Adipose tissue (tissue), 3 donors: ENCODE measurements around the gene MZB1. TPM values are rescaled to one million over a fixed set of nuclear protein-coding genes. Genes with fewer than 3 reads are reported as not detected.

Experiments used
- H3K27ac ChIP-seq: one replicate; pipeline ENCODE4 v1.5.1; 2013; ENCODE audit warnings: low read depth, low read length
- WGBS, 3 donors: extraction: QIAGEN DNeasy Blood & Tissue Kit; methylation state at CpG; one replicate each; pipeline ENCODE4 v1.1.7; 2013; 5-methylcytosine and 5-hydroxymethylcytosine counted together
- polyA plus RNA-seq, 3 donors: library from polyadenylated mRNA; stranded (reverse); fragments of 200-250 nt; gene quantifications; one replicate each; pipeline ENCODE4 v1.2.3, GENCODE V29; 2013
- donor health status: healthy with polysubstance abuse.
- donor health status: Bipolar disorder and iron deficiency.
- donor health status: healthy.

Gene MZB1
- polyA plus RNA-seq, 3 donors = 0.98 to 1.9 TPM; not detected in 1

DNA sequence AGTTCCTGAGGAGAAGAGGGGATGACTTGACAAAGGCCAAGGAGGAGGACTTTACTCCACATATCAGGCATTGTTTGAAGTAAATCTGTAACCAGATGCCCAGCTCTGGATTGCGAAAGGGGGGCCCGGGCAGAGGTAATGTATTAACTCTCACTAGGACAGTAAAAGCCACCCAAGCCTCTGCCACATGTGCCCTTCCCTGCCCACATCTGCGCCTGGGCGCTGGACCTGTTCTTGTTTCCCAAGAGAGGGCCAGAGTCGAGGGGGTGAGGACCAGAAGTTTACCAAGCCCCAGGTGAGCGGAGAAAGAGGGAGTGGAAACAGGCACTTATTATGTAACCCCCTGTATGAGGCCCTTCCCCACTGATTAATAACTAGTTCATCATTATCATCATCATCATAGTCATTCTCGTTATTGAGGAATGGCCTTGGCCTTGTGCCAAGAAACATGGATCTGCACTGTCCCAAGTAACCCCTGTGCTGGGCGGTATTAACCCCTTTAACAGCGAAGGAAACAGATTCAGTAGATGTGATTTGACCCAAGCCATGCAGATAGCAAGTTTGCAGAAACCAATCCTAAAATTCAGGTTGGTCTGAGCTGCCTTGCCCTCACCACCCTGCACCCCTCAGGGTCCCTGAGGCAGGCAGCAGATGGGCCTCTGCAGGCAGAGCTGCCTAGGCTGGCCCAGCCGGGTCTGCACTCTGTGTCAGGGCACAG is 6.3 kb downstream of the MZB1 start, which contains the start of gene SLC23A1:
Gene SLC23A1 (minus strand): TSS at position 23 of the 718 bp plus-strand sequence. CDS start 44 bp downstream, outside the sequence.
- no peak within 1 kb of the TSS for H3K27ac ChIP-seq
- WGBS, 3 donors = 47 to 72% (median 71%) methylated on average over 10 of the region's 10 CpGs

DNA sequence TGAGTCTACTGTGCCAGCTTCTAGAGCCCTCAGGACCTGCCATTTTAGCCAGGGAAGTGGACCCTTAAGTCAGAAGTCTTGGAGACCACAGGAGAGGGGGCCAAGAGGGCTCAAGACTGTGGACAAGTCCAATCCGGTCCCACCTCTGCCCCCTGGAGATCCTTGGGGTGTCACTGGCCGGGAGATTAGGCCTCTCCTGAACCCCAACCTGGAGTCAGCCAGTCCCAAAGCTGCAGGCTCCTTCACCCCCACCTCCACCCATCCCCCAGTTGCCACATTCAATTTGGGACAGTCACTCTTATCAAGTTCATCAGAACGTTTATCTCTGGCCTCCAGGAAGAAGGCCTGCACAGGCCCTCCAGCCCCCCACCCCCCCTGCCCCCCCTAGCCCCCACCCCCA is 6.9 kb downstream of the MZB1 start:
- WGBS, 3 donors = 57 to 67% (median 64%) methylated on average over 3 of the region's 3 CpGs
- H3K27ac ChIP-seq = no peak overlapping the region

DNA sequence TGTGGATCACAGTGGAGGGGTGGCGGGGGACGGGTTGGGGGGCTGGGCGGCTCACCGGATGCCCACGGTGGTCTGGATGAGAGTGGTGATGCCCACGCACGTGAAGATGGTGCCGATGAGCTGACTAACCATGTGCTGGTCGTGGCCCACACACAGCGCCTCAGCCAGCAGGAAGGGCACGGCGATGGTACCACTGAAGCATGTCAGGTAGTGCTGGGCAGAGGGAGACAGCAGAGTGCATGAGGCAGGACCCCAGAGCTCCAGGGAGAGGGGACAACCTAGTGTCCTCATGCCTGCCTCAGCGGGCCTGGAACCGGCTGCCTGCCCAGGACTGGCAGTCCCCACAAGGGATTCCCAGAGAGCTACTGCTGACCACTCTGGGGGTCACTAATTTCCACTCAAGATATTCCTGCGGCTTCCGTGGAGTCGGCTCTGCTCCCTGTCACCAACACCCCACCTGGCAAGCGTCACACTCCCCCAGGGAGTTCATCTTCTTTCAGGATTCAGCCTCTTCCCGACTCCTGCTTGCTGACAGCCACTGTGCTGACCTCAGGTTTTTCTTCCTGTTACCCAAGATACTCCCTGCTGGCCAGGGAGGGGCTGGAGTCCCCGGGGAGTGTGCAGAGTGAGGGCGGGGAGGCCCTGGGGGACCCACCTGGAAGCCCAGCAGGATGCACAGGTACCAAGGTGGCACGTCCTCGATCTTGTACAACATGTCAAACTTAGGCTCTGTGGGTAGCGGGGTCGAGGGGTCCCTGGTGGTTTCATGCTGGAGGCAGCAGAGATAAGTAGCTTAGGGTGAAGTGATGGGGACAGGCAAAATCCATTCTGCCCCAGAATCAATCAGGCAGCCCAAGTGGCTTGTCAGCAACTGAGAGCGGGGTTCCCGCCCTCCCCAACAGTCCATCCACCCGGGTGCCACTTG is 7.6 kb downstream of the MZB1 start:
- no peak overlapping the region for H3K27ac ChIP-seq
- WGBS, 3 donors = 85 to 89% (median 88%) methylated on average over 28 of the region's 28 CpGs

DNA sequence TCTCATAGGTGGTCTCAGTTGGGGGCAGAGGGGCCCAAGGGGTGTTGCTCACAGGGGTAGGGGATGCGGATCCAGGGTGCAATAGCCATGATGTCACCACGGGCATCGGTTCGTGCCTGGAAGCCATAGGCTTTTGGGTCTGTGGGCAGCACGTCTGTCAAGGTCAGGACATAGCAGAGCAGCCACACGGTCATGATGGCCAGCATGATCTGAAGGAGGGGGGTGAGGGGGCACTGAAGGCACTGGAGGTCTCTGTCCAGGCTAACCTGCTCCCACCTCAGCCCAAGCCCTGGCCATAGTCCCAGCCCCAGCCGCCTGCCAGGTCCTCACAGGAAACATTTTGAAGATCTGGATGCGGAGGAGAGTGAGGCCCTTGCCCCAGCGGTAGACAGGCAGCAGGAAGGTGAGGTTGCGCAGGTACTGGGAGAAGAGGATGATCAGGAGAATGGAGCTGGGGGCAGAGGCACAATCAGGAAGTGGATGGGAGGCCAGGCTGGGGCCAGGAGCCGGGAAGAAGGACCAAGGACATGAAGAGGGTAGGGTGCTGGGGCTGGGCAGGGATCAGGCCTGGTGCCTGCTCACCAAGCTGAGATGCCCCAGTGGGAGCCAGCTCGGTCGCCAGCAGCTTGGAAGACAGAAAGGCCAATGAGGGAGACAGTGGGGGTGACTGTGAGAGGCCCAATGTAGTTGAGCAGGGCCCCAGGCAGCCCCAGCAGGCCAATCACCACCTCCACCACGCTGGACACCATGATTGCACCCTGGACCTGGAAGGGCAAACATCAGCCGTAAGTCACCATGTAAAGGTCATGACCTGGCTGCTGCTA is 9.9 kb downstream of the MZB1 start:
- WGBS, 3 donors = 83 to 87% (median 87%) methylated on average over 15 of the region's 15 CpGs
- no peak overlapping the region for H3K27ac ChIP-seq

DNA sequence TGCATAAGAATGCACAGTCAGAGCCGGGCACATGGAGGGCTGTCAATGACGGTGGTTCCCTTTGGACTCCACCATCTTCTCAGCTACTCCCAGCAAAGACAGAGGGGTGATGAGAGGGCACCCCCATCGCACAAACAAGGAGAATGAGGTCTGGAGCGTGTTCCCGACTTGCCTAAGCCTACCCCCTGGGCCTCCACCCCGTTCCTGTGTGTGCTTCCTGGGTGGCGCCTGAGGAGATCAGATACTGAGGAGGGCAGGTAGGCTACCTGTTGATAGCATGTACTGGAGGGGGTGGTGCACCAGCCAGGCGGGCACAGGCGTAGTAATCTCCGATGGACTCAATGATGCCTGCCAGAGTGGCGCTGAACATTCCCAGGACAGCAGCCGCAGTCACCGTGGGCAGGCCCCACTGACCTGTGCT is 10.8 kb downstream of the MZB1 start:
- no peak overlapping the region for H3K27ac ChIP-seq
- 76 to 81% (median 78%) methylated on average over 13 of the region's 13 CpGs for WGBS, 3 donors

DNA sequence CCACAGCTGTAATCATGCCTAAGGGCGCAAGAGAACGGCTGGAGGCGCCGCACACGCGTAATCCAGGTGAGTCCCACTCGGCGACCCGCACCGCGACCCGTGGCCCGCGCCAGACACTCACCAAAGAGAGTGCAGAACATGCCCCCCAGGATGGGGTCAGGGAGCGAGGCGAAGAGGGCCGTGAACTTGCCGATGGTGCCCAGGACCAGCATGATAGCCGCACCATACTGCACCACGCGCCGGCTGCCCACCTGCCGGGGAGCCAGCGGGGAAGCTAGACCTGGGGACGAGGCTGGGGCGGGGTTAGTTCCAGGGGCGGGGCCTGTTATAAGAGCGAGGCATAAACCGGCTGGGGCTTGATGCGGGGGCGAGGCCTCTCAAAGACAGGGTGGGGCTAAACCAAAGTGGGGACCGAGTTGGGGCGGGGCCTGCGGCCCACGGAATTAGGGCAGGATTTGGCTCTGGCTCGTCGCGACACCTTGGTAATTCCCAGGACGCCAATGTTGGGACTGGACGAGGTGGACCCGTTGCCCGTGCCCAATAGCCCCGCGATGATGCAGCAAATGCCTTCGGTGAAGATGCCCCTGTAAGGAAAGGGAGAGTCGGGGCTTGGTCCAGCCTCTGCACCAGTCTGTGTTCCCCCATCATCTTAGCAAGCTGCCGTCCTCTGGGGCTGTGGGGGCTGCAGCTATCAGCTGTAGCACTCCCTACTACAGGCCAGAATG is 11.4 kb downstream of the MZB1 start:
- WGBS, 3 donors = 70 to 78% (median 76%) methylated on average over 47 of the region's 47 CpGs
- no peak overlapping the region for H3K27ac ChIP-seq

DNA sequence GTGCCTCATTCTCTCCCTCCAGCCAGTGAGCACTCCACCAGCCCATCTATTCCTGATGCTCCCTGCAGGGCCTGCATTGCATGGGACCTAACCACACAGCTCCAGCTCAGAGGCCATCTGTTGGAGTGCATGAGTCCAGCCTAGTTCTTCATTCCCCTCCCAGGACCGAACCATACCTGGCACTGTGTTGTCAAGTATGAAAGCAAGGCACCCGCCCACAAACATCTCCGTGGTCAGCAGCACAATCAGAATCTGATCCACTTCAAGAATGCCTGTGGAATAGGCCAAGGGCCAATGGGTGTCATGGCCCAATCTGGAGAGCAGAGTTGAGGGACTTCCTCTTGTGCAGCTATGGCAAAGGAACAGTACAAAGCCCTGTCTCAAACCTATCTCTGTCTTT is 12.5 kb downstream of the MZB1 start:
- H3K27ac ChIP-seq = no peak overlapping the region
- WGBS, 3 donors = 95 to 96% (median 96%) methylated on average over 3 of the region's 3 CpGs

DNA sequence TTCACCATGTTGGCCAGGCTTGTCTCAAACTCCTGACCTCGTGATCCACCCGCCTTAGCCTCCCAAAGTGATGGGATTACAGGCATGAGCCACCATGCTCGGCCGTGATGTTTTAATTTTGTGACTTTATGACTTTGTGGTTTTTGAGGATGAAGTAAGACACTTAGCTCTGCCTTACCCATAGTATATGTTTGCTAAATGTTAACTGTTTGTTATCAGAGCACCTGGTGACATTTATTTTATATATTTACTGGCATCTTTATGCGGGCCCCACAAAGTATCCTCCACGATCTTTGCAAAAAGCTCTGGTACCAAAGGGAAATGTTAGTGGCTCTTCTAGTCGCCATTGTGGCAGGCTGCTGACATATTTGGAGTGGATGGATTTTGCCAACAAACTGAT is 13.3 kb downstream of the MZB1 start:
- WGBS, 3 donors = 87 to 96% (median 91%) methylated on average over 7 of the region's 7 CpGs
- no peak overlapping the region for H3K27ac ChIP-seq

DNA sequence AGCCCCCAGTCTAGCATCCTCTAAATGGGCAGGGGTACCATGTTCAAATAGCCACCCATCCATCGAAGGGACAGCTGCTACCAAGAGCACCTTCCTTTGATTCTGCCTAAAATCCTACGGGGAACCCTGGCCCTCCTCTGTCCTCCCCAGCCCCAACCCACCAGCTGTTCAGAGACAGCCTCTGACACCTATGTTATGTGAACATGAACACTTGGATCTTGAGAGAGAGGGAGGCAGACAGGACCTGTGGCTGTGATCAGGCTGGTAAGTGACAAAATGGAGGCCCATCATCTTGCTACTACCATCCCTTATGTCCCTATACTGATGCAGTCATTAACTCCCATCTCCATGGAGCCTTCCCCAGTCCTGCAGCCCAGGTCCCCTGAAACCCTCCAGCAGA is 14.8 kb downstream of the MZB1 start:
- no peak overlapping the region for H3K27ac ChIP-seq
- WGBS, 3 donors = 89 to 99% (median 95%) methylated on average over 2 of the region's 2 CpGs

DNA sequence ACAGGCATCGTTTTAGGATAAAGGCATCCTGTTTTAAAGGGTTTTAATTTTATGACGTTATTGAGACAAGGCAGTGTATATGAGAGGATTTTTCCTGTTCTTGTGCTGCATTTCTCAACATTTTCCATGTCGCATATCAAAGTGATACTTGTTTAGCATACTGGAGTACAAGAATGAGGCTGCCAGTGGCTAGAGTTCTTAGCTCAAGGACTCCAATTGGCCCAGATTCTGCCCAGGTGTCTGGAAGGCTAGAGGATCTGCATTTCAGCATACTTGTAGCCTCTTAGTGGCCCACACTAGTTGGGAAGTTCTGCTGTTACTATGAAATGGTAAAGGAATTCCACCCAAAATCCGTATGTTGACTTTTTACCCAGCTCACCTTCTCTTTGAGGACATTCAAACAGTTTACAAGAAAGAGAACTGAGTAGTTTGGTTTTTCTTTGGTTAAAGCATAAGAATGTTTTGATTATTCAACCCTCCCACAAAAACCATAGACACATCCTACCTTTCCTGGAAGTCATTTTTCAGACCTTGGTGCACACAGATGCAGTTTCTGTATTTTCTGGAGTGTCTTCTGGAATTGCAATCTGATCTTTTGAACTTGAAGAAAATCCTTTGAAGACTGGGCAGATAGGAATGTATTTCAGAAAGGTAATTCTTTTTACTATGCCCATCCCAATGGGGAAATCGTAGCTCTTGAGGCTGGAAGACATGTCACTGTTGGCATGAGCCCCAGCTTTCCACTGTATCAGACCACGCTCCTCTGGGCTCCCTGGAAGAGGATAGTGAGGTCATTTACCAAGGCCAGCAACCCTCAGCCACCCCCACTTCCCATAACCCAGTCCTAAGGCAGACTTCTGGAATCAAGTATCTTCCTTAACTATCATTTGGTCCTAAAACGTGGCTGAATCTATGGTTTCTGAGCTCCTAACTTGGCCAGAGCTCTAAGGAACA is 18.0 kb downstream of the MZB1 start:
- H3K27ac ChIP-seq = no peak overlapping the region
- WGBS, 3 donors = 77 to 85% (median 81%) methylated on average over 7 of the region's 7 CpGs

DNA sequence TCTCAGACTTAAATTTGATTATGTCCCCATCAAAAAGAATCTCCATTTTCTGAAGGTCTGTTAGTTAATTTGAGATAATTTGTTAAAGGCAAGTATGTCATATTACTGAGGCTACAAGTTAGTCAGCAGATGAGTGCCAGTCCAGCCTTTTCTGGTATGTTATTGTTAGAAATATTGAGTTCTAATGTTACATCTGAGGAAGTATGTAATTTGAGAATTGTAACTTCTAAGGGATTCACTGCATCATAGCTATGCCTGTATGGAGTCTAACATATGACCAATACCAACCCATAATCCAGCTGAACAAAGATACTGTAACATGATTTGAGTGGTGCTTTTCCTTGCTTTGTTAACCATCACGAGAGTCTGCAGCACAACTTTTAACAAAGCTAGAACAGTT is 20.5 kb downstream of the MZB1 start:
- WGBS, 3 donors = 90 to 91% (median 91%) methylated on average over 1 of the region's 1 CpG
- H3K27ac ChIP-seq = no peak overlapping the region

DNA sequence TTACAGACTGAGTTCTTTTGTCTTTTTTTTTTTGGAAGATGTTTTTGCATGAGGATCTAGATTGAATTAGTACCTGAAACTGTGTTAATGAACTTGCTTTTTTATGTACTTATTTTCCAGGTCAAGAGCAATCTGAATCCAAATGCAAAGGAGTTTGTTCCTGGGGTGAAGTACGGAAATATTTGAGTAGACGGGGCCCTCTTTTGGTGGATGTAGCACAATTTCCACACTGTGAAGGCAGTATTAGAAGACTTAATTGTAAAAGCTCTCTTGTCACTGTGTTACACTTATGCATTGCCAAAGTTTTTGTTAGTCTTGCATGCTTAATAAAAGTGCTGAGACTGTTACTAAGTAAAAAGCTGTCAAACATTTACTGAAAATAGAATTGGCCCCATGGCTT is 21.1 kb downstream of the MZB1 start:
- WGBS, 3 donors = 75 to 84% (median 75%) methylated on average over 2 of the region's 2 CpGs
- H3K27ac ChIP-seq = no peak overlapping the region

DNA sequence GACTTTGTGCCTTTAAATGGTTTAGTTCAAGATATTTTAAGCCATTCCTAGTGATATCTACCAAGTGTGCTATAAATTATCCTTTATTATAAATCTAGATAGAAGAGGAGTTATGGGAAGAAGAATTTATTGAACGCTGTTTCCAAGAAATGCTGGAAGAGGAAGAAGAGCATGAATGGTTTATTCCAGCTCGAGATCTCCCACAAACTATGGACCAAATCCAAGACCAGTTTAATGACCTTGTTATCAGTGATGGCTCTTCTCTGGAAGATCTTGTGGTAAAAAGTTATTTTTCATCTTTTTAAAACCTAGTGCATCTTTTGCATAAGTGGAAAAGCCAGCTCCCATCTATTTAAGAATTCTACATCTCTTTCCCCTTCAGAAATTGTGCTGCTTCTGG is 25.2 kb downstream of the MZB1 start:
- H3K27ac ChIP-seq = no peak overlapping the region
- 69 to 74% (median 69%) methylated on average over 2 of the region's 2 CpGs for WGBS, 3 donors

DNA sequence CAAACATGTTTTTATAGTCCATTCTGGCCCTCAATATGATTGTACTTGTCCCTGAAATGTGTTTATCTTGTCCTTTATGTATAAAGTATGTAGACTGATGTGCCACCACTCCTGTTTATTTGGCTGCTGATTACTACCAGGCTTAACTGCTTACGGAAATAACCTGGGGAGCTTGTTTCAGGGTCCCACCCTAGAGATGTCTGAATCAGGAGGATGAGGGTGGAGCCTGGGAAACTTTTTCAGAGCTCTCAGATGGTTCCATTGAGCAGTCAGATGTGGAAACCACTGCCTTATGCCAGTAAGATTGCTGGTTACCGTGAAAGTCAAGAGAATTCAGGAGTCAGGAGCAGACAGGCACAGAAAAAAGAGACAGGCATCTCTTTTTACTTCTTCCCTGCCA is 25.8 kb downstream of the MZB1 start:
- no peak overlapping the region for H3K27ac ChIP-seq
- 57 to 77% (median 70%) methylated on average over 2 of the region's 2 CpGs for WGBS, 3 donors

DNA sequence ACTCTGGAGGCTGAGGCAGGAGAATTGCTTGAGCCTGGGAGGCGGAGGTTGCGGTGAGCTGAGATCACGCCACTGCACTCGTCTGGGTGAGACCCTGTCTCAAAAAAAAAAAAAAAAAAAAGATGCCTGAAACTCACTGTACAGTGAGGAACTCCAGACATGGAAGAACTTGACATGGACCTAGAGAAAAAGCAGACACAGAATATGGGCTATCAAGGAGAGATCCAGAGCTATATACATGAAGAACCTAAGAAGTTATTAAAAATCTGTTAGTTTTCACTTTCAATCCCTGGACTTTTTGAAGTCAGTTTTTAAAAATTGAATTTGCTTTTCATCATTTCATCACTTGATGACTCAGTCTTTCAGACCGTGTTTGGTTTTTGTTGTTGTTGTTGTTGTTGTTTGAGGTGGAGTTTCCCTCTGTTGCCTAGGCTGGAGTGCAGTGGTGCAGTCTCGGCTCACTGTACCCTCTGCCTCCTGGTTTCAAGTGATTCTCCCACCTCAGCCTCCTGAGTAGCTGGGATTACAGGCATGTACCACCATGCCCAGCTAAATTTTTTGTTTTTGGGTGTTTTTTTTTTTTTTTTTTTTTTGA is 27.8 kb downstream of the MZB1 start:
- H3K27ac ChIP-seq = no peak overlapping the region
- WGBS, 3 donors = 81 to 88% (median 85%) methylated on average over 6 of the region's 6 CpGs

DNA sequence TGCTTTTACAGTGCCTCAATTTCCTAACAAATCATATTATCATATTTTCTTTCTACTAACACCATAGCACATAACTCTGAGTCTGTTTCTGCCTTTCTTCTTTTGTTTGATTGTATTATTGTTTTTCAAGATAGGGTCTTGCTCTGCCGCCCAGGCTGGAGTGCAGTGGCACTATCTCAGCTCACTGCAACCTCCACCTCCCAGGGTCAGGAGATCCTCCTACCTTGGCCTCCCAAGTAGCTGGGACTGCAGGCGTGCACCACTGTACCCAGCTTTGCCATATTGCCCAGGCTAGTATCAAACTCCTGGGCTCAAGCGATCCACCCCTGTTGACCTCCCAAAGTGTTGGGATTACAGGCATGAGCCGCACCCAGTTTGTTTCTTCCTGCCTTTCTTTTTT is 29.3 kb downstream of the MZB1 start:
- H3K27ac ChIP-seq = no peak overlapping the region
- WGBS, 3 donors = 97 to 100% (median 98%) methylated on average over 4 of the region's 4 CpGs

DNA sequence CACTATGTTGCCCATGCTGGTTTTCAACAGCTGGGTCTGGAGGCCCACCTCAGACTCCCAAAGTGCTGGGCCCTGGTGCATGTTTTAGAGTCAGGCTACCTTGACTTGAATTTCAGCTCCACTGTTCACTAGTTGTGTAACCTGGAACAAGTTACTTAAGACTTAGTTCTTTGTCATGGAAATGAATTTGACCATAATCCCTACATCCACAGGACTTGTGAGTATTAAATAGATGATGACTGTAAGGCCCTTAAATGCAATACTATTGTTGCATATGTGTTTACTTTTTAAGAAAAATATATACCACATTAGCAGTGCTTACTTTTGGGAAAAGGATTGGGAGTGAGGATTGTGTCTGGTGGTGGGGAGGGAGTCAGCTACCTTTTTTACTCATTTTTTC is 31.6 kb downstream of the MZB1 start:
- H3K27ac ChIP-seq = no peak overlapping the region
